Mammary epithelial cell (primary cell): ENCODE measurements around the gene AHCYL1.

Experiments
- CTCF ChIP-seq, 2 donors: IDR thresholded peaks in 1 of 2; conservative IDR thresholded peaks in 1 of 2; 2 replicates each; pipeline ENCODE4 v1.5.1; 2011 to 2012; ENCODE audit warnings: inconsistent platforms in 2 of 2, low read length in 2 of 2, mild to moderate bottlenecking in 2 of 2, control low read depth in 1 of 2, low read depth in 1 of 2; ENCODE audit not compliant: insufficient read depth in 1 of 2; ENCODE audit errors: extremely low read depth in 1 of 2
- EZH2 ChIP-seq: IDR thresholded peaks from 2 replicates; pipeline ENCODE4 v1.6.1; 2012; ENCODE audit warnings: low read length, inconsistent platforms, borderline replicate concordance

DNA sequence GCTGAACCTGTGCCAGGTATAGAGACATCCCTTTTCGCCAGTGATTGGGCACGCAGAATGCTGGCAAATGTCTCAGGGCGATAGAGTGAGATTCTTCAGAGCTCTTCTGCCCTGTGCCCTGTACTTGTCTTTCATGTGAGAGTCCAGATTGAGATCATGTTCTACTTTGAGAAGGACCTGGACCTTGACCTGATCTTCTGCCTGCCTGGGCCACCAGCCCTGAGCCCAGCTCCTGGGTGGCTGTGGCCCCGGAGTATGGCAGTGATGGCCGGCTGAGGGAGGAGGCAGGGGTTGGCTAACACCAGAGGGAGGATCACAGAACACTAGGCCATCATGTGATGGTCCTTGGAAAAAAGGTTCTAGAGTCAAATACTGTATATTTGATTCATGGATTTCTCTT is 63.7 kb downstream of the AHCYL1 start:
- no peak for TF ChIP-seq CTCF (conservative IDR thresholded peaks at IDR 0.05 in 1 of 2, IDR thresholded peaks at IDR 0.05 in 1 of 2; ENCODE audit: extremely low read depth in 1 of 2, insufficient read depth in 1 of 2, low read depth in 1 of 2, low read length in 2 of 2)
- no peak for TF ChIP-seq EZH2
